PC-9 (cell line): ENCODE data around the gene CC2D1A. TPM values are rescaled to one million over a fixed set of nuclear protein-coding genes. Genes with fewer than 3 reads are reported as not detected.

ENCODE experiments used
- BruUV-seq: library from RNA; stranded (reverse); fragments of 400-500 nt; replicated peaks from 2 replicates; lab custom pipeline; 2021; lab: Mats Ljungman, UMichigan
- CTCF ChIA-PET: fragments of 300-600 bp; sonication (Branson Sonifier 250); formaldehyde crosslinking; loops from one replicate; lab custom pipeline; 2022; ENCODE audit warnings: antibody characterized with exemption; lab: Charles Lee
- POLR2A ChIA-PET: fragments of 300-600 bp; sonication (Branson Sonifier 250); formaldehyde crosslinking; loops from one replicate; lab custom pipeline; 2022; ENCODE audit warnings: antibody characterized with exemption; ENCODE audit not compliant: unreplicated experiment; lab: Charles Lee
- DNase-seq, 2 experiments: peaks; one replicate each; pipeline versions ENCODE4 v3.0.0 to v3.0.0-alpha.2; 2015 to 2022; ENCODE audit warnings: mixed read lengths in 1 of 2
- H2AFZ ChIP-seq: fragments of 200-600 bp; sonication (generic); 2 replicates; pipeline ENCODE4 v1.8.1; 2017; ENCODE audit warnings: antibody characterized with exemption
- H3F3A ChIP-seq: fragments of 200-600 bp; sonication (generic); 2 replicates; pipeline ENCODE4 v1.8.1; 2017; ENCODE audit warnings: antibody characterized with exemption, mild to moderate bottlenecking, low read depth; ENCODE audit not compliant: insufficient read depth
- H3K27ac ChIP-seq: fragments of 200-600 bp; sonication (generic); 2 replicates; pipeline ENCODE4 v1.6.1; 2016; ENCODE audit warnings: mixed run types
- H3K27me3 ChIP-seq: fragments of 200-600 bp; sonication (generic); 2 replicates; pipeline ENCODE4 v1.6.1; 2016; ENCODE audit warnings: low read depth, mixed run types; ENCODE audit not compliant: insufficient read depth
- H3K36me3 ChIP-seq: fragments of 200-600 bp; sonication (generic); 2 replicates; pipeline ENCODE4 v1.6.1; 2016; ENCODE audit warnings: low read depth, mixed run types
- H3K4me1 ChIP-seq: fragments of 200-600 bp; sonication (generic); replicated peaks from 2 replicates; pipeline ENCODE4 v1.6.1; 2016; ENCODE audit warnings: mixed run types; ENCODE audit not compliant: insufficient read depth
- H3K4me2 ChIP-seq: fragments of 200-600 bp; sonication (generic); 2 replicates; pipeline ENCODE4 v1.6.1; 2017; ENCODE audit warnings: mixed run types
- H3K4me3 ChIP-seq: fragments of 200-600 bp; sonication (generic); 2 replicates; pipeline ENCODE4 v1.6.1; 2016; ENCODE audit warnings: mixed run types
- H3K79me2 ChIP-seq: fragments of 200-600 bp; sonication (generic); 2 replicates; pipeline ENCODE4 v1.6.1; 2017; ENCODE audit warnings: low read depth, mixed run types
- H3K9me2 ChIP-seq: fragments of 200-600 bp; sonication (generic); 2 replicates; pipeline ENCODE4 v1.8.1; 2017; ENCODE audit warnings: mild to moderate bottlenecking; ENCODE audit not compliant: insufficient read depth
- H3K9me3 ChIP-seq: fragments of 200-600 bp; sonication (generic); 2 replicates; pipeline ENCODE4 v1.8.1; 2016; ENCODE audit warnings: low read depth; ENCODE audit not compliant: insufficient read depth
- H4K20me1 ChIP-seq: fragments of 200-600 bp; sonication (generic); 2 replicates; pipeline ENCODE4 v1.8.1; 2017; ENCODE audit not compliant: insufficient read depth
- CTCF ChIP-seq: fragments of 200-600 bp; sonication (generic); conservative IDR thresholded peaks from 2 replicates; pipeline ENCODE4 v1.6.1; 2017; ENCODE audit warnings: mixed run types, antibody characterized with exemption, mild to moderate bottlenecking, moderate library complexity
- EZH2 ChIP-seq: fragments of 200-600 bp; sonication (generic); IDR thresholded peaks from 2 replicates; pipeline ENCODE4 v1.8.0; 2017; ENCODE audit warnings: antibody characterized with exemption, low read depth
- intact Hi-C: fragments of 100-400 bp; cut with micrococcal nuclease; formaldehyde crosslinking; loops from one replicate; pipeline ENCODE4 v1.10.0; 2022; ENCODE audit not compliant: unreplicated experiment
- total RNA-seq: library from RNA; stranded (reverse); gene quantifications from 2 replicates; pipeline ENCODE4 v1.2.3, GENCODE V29; 2021

CC2D1A gene
- total RNA-seq, 1 experiment from 2014 or later: 55.1 TPM

GRCh38 chr19:13956365-13956744 lies 50.4 kb downstream of the CC2D1A start:
- no peak for DNase-seq
- no peak overlapping the region for H3K4me3 ChIP-seq
- no peak overlapping the region for H3K27ac ChIP-seq
- H3K36me3 ChIP-seq: peaks cover 15% of the 10 kb centered on the region; the same call in 1 of the 2 replicates
- no peak overlapping the region for H2AFZ ChIP-seq
- H3K9me2 ChIP-seq: no peaks in the 10 kb centered on the region
- H3K4me1 ChIP-seq: peaks cover 6% of the 10 kb centered on the region
- intact Hi-C loops: no loop called here
- peaks cover 18% of the 10 kb centered on the region for H3K79me2 ChIP-seq
- H3K4me2 ChIP-seq: no peak overlapping the region
- H4K20me1 ChIP-seq: peaks cover 8% of the 10 kb centered on the region
- no TSS peak for BruUV-seq
- no peaks in the 10 kb centered on the region for H3K9me3 ChIP-seq
- ChIA-PET CTCF (interaction anchor here (0.6 kb wide), 2 partner anchors 19 to 975 kb away, joined by 3 to 4 read pairs; no protein-coding TSS in a partner anchor), POLR2A (no interaction called here)
- H3K27me3 ChIP-seq: no peaks in the 10 kb centered on the region
- H3F3A ChIP-seq: peaks cover under 1% of the 10 kb centered on the region; the same call in 1 of the 2 replicates
- no peak for TF ChIP-seq CTCF
- no peak for TF ChIP-seq EZH2

- no peak overlapping the region for H2AFZ ChIP-seq
- peaks cover 15% of the 10 kb centered on the region; the same call in 1 of the 2 replicates for H3K36me3 ChIP-seq
- peaks cover 6% of the 10 kb centered on the region for H3K4me1 ChIP-seq
- H3K9me3 ChIP-seq: no peaks in the 10 kb centered on the region
- ChIA-PET CTCF (no interaction called here), POLR2A (no interaction called here)
- peaks cover 5% of the 10 kb centered on the region for H3F3A ChIP-seq
- H3K4me2 ChIP-seq: no peak overlapping the region
- BruUV-seq: no TSS peak
- peaks cover 18% of the 10 kb centered on the region for H3K79me2 ChIP-seq
- intact Hi-C loops: no loop called here
- TF ChIP-seq EZH2 (no peak), CTCF (no peak)
- H4K20me1 ChIP-seq: peaks cover 8% of the 10 kb centered on the region
- no peak overlapping the region for H3K27ac ChIP-seq
- H3K27me3 ChIP-seq: no peaks in the 10 kb centered on the region
- no peaks in the 10 kb centered on the region for H3K9me2 ChIP-seq
- no peak for DNase-seq
- H3K4me3 ChIP-seq: no peak overlapping the region
Observed at GRCh38 chr19:13957051-13957450, 51.0 kb downstream of the CC2D1A start.

- Histone ChIP-seq H3K4me1 (peaks cover 6% of the 10 kb centered on the region), H3K4me3 (no peak overlapping the region), H3K36me3 (peaks cover 15% of the 10 kb centered on the region; the same call in 1 of the 2 replicates), H3K9me2 (no peaks in the 10 kb centered on the region), H3K27ac (no peak overlapping the region), H3K9me3 (no peaks in the 10 kb centered on the region), H3K4me2 (no peak overlapping the region), H2AFZ (no peak overlapping the region), H3K79me2 (peaks cover 16% of the 10 kb centered on the region), H3F3A (peaks cover 5% of the 10 kb centered on the region), H4K20me1 (peaks cover 8% of the 10 kb centered on the region), H3K27me3 (no peaks in the 10 kb centered on the region)
- ChIA-PET CTCF (no interaction called here), POLR2A (no interaction called here)
- no TSS peak for BruUV-seq
- TF ChIP-seq EZH2 (no peak), CTCF (no peak)
- DNase-seq: no peak
- intact Hi-C loops: no loop called here
Observed at GRCh38 chr19:13958043-13958442, 52.0 kb downstream of the CC2D1A start.
